Measurements from ENCODE around the gene ARHGEF7. TPM values are rescaled to one million over a fixed set of nuclear protein-coding genes. Genes with fewer than 3 reads are reported as not detected.

ARHGEF7 gene
- total RNA-seq, 1 experiment from 2014 or later = 17.9 TPM

DNA sequence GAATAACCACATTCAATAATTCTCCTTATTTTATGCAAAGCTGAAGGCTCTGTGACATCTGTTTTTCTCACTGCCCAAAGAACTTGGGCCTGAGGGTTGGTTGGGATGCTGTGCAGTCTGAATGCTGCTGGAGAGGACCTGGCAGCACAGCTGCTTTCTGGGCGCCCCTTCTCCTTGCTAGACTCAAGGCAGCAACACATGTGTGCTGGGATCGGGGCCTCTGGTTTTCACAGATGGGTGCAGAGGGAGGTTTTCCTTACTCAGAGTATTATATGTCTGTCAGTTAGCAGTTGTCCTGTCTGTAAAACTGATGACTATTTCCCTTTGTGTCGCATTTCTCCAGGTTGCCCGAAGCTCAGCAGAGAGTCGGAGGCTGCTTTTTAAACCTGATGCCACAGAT, 152.1 kb downstream of the ARHGEF7 start:
- no peak for DNase-seq (ENCODE audit: extremely low read depth, low read depth)

- DNase-seq (ENCODE audit: extremely low read depth, low read depth) = no peak
Measured at GRCh38 chr13:111267784-111268183, 152.7 kb downstream of the ARHGEF7 start.

DNA sequence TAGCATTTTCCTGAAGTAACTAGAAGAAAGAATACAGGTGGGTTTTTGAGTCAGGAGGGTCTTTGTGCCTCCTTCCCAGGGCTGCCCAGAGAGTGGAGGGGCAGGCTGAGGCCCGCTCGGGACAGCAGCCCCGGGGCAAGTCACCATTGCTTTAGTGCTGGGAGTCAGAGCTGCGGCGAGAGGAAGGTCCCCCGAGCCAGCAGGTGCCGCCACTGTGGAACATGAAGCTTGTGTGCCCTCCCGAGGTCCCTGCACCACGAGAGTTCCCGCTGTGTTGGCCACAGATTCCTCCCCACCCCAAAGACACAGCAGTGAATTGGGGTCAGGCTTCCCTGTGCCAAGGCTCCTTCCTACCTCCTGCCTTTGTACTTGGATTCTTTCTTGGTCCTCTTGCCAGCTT, 154.4 kb downstream of the ARHGEF7 start:
- DNase-seq (ENCODE audit: extremely low read depth, low read depth) = no peak

GRCh38 chr13:111270126-111270525, 155.0 kb downstream of the ARHGEF7 start:
- no peak for DNase-seq (ENCODE audit: extremely low read depth, low read depth)

DNA sequence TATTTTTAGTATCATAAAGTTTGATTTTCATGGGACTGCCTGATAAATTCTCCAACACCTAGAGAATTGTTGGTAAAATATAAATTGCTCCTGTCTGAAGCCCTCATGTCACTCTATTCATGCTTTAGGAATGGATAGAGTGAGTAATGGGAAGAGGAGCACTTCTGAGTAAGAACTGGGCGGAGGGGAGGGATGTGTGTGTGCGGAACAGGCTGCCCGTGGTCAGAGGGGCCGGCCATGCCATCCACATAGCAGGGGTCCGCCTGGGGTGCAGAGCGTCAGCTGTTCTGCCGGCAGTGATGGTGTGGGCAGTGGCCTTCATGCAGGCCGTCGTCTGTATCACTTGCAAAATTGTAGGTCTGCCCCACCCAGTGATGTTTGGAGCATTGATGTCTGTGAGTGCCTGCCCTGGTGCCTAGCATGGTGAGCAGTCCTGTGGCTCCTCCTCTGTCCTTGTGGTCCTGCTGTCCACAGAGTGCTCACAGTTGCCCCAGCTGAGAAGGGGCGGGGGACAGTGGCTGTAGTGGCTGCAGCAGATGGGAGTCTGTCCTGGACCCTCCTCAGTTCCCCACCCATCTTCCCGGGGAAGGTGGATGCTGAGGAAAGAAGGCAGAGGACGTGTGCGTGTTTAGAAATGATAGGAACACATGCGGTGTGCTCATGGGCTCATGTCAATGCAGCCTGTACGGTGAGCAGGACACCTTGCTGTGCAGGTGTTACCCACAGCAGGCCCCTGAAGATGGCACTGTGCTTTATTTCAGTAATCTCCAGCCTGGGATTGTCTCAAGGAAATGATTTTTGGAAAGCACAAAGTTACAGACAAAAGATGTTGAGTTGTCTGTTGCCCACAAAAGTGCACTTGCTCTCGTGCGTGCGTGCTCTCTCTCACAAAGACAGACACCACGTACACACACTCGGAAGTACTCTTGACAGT, 155.9 kb downstream of the ARHGEF7 start:
- no peak for DNase-seq (ENCODE audit: extremely low read depth, low read depth)

DNA sequence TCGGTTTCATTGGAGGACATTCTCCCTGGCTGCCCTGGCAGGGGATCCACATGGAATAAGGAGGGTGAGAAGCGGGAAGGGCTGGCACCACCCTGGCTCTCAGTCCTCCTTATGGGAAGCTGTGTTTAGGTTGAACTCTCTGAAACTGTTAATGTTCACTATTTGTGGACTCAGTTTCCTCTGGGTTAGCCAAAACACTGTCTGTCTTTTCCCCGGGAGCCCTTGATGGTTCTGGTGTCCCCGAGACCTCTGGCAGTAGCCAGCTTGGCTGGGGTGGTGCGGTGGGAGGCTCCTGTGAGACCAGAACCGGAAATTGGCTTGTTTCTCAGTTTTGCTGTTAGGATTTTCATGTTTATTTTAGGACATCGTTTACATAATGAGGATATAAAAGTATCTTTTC, 157.0 kb downstream of the ARHGEF7 start:
- DNase-seq (ENCODE audit: extremely low read depth, low read depth) = no peak

GRCh38 chr13:111275382-111275781, 160.3 kb downstream of the ARHGEF7 start:
- DNase-seq (ENCODE audit: extremely low read depth, low read depth) = no peak

- DNase-seq (ENCODE audit: extremely low read depth, low read depth) = no peak
Measured at GRCh38 chr13:111275995-111276618, 161.0 kb downstream of the ARHGEF7 start.

GRCh38 chr13:111278258-111278657, 163.1 kb downstream of the ARHGEF7 start:
- no peak for DNase-seq (ENCODE audit: extremely low read depth, low read depth)

- DNase-seq (ENCODE audit: extremely low read depth, low read depth) = no peak
Measured at GRCh38 chr13:111278743-111279652, 163.9 kb downstream of the ARHGEF7 start.

DNA sequence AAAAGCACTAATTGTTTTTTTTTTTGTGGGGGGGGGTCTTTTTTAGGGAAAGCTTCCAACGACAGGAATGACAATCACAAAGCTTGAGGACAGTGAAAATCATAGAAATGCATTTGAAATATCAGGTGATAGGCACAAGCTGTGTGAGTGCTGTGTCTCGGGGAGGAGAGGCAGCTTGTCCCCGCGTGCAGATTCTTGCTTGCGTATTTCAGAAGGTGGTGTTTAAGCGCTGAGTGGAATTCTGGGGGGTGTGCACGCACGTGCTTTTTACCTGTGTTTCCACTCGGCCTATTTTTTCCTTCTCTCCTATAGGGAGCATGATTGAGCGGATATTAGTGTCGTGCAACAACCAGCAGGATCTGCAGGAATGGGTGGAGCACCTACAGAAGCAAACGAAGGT, 165.1 kb downstream of the ARHGEF7 start:
- DNase-seq (ENCODE audit: extremely low read depth, low read depth) = no peak

DNA sequence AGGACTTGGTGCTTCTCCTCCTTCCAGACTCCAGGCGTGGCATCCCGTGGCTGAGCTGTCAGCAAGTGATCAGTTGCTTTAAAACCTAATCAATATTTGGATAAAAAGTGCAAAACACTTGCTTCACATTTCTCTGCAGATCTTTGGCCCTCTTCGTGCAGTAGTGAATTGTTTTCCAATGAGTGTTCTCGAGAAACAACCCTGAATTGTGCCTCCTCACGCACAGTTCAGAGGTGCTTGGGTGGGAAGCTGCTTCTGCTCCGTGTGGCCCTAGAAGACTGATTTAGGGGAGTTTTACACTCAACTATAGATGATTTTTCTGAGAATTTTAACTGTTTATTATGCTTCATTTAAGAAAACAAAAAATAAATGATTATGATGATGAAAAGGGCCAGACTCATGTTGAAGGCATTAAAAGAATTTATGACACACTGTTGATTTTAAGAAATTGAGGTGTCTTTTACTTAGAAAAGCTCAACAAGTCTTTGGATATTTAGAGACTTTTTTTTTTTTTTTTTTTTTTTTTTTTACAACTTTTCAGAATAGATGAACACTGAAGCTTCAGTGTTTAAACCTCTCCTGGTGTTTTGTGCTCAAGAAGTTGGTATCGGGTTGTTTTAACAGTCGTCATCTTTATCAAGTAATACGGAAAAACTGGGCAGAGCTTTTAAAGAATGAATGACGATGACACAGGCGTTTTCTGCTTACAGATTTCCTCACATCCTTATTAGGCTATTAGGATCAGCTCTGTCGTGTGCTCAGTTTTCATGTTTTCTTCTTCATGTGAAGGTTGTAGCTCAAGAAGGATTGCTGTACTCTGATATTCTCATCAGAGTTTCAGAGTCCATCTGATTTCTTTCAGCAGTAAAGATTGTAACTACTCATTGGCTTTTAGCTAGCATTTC, 165.8 kb downstream of the ARHGEF7 start:
- DNase-seq (ENCODE audit: extremely low read depth, low read depth) = no peak

GRCh38 chr13:111281751-111282311, 166.7 kb downstream of the ARHGEF7 start:
- no peak for DNase-seq (ENCODE audit: extremely low read depth, low read depth)

DNA sequence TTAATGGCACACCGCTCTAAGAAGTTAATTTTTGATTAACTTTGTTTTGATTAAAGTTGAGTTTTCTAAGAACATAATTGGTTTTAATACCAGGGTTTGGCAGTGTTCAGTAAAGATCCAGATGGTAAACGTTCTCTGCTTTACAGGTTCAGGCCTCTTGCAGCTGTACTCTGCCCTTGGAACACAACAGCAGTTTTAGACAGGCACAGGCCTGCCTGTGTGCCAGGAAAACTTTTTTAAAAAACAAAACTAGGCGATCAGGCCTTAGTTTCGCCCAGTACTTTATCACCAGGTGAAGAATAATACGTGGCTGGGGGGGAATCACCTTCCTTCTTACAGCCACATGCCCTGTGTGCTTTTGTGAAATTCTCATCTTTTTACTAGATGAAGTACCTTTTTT, 167.3 kb downstream of the ARHGEF7 start:
- DNase-seq (ENCODE audit: extremely low read depth, low read depth) = no peak

GRCh38 chr13:111282997-111283396, 167.9 kb downstream of the ARHGEF7 start:
- DNase-seq (ENCODE audit: extremely low read depth, low read depth) = no peak

DNA sequence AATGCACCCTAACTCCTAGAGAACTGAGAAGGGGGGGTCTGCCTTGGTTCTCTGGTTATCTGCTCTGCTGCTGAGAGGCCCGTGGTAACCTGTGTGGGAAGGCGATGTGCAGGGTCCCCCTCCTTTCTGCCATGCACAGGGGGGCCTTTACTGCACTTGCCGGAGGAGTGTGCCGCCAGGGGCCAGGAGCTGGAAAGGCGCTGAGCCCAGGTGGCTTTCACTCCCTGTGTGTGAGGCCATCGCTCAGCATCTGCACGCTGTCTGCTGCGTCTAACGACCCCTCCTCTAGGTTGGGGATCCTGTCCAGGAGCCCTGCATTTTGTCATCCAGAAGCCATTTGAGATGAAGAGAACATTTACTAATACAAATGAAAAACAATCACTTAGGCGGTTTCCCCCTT, 168.3 kb downstream of the ARHGEF7 start:
- DNase-seq (ENCODE audit: extremely low read depth, low read depth) = no peak

DNA sequence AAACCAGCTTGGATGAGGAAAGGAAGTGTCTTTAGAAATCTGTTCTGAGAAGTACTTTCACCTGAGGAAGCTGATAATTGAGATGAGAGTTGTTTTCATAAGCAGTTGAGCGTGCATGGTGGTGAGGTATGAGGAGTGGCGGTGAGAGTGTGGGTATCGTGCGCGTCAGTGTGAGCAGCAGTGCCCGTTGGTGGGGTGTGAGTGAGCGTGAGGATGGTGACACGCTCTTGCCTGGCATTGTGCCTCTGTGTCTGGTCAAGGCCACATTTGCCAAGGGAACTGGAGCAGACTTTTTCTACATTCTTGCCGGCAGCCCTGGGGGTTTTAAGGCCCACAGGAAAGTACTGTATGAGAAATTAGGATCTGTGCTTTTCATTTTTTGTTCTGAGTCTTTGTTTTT, 168.9 kb downstream of the ARHGEF7 start:
- no peak for DNase-seq (ENCODE audit: extremely low read depth, low read depth)

- DNase-seq (ENCODE audit: extremely low read depth, low read depth) = no peak
Measured at GRCh38 chr13:111284565-111284964, 169.5 kb downstream of the ARHGEF7 start.

DNA sequence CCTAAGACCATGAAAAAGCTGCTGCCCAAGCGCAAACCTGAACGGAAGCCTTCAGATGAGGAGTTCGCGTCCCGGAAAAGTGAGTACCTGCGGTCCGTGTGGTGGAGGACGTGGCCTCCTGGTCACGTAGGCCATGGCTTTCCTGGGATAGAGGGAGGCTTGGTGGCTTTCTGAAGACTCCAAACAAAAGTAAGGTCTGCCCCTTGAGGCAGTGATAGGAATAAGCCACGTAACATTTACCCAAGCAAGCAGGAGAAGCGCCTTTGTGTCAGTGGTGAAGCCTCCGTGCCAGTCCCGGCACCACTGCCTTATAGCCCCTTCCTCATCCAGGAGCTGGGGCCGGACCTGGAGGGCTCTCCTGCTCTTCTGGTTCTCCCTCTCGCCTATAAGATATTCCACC, 171.1 kb downstream of the ARHGEF7 start:
- DNase-seq (ENCODE audit: extremely low read depth, low read depth) = no peak

DNA sequence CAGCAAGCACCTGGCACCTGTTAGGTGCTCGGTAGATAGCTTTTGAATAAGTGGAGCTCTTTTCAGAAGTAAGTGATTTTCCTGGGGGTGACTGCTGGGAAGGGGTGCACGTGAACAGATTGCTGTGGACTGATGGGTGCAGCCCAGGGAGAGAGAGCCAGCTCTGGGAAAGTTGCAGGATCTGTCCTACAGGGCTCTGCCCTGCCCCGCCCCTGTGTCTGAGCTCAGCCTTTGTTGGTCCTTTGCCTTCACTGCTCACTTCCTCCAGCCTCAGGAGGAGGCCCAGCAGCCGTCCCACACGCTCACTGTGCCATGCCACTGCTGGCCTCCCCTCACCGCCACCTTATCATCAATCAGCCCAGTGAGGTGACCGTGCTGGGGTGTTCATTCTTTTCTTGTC, 171.6 kb downstream of the ARHGEF7 start:
- DNase-seq (ENCODE audit: extremely low read depth, low read depth) = no peak
